ENCODE results near the gene C3orf18.

DNA sequence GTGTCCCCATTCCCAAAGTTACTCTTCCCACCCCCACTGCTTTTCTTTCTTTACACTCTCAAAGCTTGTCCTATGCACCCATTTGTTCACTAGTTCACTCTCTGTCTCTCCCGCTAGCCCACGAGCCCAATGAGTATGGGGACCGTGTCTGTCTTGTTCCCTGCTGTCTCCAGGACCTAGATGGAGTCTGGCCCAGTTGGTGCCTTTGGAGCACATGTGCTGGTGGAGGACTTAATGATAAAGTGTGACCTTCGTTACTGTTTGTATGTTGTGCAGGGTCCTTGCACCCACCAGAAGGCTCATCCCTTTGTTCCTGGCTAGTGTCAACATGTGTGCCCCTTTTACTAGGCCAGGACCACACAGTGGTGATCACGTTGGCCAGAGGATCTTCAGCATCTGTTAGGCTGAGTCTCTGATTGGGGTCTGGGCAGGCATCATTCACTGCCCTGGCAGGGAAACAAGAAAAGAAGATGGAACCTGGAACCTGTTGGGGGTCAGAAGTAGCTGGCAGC lies 36.6 kb upstream of the C3orf18 start:
- TF ChIP-seq, protein P1, sequence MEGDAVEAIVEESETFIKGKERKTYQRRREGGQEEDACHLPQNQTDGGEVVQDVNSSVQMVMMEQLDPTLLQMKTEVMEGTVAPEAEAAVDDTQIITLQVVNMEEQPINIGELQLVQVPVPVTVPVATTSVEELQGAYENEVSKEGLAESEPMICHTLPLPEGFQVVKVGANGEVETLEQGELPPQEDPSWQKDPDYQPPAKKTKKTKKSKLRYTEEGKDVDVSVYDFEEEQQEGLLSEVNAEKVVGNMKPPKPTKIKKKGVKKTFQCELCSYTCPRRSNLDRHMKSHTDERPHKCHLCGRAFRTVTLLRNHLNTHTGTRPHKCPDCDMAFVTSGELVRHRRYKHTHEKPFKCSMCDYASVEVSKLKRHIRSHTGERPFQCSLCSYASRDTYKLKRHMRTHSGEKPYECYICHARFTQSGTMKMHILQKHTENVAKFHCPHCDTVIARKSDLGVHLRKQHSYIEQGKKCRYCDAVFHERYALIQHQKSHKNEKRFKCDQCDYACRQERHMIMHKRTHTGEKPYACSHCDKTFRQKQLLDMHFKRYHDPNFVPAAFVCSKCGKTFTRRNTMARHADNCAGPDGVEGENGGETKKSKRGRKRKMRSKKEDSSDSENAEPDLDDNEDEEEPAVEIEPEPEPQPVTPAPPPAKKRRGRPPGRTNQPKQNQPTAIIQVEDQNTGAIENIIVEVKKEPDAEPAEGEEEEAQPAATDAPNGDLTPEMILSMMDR (IDR thresholded peaks at IDR 0.05), result no peak
- TF ChIP-seq POLR2A (IDR thresholded peaks at IDR 0.05), result no peak
- TF ChIP-seq POLR2AphosphoS5 (IDR thresholded peaks at IDR 0.05), result no peak

All from sigmoid colon (tissue), 4 donors.